HL-60 (cell line): ENCODE data around the gene CES2.

ENCODE experiments used
- GABPA ChIP-seq: IDR thresholded peaks from 2 replicates; pipeline ENCODE4 v1.6.1; 2012; ENCODE audit warnings: low read depth
- POLR2AphosphoS5 ChIP-seq: IDR thresholded peaks from 2 replicates; pipeline ENCODE4 v1.6.1; 2012; ENCODE audit warnings: low read depth
- SPI1 ChIP-seq: IDR thresholded peaks from 2 replicates; pipeline ENCODE4 v1.6.1; 2012; ENCODE audit warnings: low read depth, mild to moderate bottlenecking, borderline replicate concordance
- TF ChIP-seq, protein P1 (sequence below): IDR thresholded peaks from one replicate; pipeline ENCODE4 v1.5.1; 2011; ENCODE audit warnings: low read length, control low read depth, inconsistent platforms; ENCODE audit not compliant: insufficient read depth
- TF ChIP-seq, protein P2 (sequence below): IDR thresholded peaks from 2 replicates; pipeline ENCODE4 v1.6.1; 2012; ENCODE audit warnings: low read depth; ENCODE audit not compliant: insufficient replicate concordance

DNA sequence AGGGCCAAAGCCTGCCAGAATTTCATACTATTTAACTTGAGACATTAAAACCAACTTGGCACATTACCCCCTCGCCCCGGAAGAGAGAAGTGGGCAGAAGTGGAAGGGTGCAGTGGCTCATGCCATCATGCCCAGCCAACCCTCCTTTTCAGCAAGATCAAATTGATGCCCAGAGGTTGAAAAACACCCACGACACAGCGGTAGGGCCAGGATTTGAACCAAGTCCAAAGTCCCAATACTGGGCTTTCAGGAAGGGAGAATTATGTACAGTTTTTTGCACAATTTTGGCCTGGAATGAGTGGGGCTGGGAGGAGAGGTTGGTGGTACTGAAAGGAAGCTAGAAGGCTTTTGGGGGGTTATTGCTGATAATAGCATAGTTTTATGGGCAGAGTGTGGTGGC lies 44.0 kb upstream of the CES2 start:
- TF ChIP-seq, protein P1, sequence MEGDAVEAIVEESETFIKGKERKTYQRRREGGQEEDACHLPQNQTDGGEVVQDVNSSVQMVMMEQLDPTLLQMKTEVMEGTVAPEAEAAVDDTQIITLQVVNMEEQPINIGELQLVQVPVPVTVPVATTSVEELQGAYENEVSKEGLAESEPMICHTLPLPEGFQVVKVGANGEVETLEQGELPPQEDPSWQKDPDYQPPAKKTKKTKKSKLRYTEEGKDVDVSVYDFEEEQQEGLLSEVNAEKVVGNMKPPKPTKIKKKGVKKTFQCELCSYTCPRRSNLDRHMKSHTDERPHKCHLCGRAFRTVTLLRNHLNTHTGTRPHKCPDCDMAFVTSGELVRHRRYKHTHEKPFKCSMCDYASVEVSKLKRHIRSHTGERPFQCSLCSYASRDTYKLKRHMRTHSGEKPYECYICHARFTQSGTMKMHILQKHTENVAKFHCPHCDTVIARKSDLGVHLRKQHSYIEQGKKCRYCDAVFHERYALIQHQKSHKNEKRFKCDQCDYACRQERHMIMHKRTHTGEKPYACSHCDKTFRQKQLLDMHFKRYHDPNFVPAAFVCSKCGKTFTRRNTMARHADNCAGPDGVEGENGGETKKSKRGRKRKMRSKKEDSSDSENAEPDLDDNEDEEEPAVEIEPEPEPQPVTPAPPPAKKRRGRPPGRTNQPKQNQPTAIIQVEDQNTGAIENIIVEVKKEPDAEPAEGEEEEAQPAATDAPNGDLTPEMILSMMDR, result no peak
- TF ChIP-seq POLR2AphosphoS5 (no peak), GABPA (no peak), SPI1 (no peak)
- TF ChIP-seq, protein P2, sequence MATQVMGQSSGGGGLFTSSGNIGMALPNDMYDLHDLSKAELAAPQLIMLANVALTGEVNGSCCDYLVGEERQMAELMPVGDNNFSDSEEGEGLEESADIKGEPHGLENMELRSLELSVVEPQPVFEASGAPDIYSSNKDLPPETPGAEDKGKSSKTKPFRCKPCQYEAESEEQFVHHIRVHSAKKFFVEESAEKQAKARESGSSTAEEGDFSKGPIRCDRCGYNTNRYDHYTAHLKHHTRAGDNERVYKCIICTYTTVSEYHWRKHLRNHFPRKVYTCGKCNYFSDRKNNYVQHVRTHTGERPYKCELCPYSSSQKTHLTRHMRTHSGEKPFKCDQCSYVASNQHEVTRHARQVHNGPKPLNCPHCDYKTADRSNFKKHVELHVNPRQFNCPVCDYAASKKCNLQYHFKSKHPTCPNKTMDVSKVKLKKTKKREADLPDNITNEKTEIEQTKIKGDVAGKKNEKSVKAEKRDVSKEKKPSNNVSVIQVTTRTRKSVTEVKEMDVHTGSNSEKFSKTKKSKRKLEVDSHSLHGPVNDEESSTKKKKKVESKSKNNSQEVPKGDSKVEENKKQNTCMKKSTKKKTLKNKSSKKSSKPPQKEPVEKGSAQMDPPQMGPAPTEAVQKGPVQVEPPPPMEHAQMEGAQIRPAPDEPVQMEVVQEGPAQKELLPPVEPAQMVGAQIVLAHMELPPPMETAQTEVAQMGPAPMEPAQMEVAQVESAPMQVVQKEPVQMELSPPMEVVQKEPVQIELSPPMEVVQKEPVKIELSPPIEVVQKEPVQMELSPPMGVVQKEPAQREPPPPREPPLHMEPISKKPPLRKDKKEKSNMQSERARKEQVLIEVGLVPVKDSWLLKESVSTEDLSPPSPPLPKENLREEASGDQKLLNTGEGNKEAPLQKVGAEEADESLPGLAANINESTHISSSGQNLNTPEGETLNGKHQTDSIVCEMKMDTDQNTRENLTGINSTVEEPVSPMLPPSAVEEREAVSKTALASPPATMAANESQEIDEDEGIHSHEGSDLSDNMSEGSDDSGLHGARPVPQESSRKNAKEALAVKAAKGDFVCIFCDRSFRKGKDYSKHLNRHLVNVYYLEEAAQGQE, result no peak
